OCI-LY3 (cell line): ENCODE data around the gene VSIG10L2.

Experiments used
- H2AFZ ChIP-seq: fragments of 200-600, 300-600 bp; shearing (Covaris generic); 2 replicates; pipeline ENCODE4 v1.6.0; 2014; ENCODE audit warnings: antibody characterized with exemption, low read depth, low read length
- H3K27ac ChIP-seq: fragments of 200-600, 300-600 bp; sonication (generic); 2 replicates; pipeline ENCODE4 v1.5.1; 2014; ENCODE audit warnings: mild to moderate bottlenecking, low read length, moderate library complexity, mixed read lengths
- H3K27me3 ChIP-seq: fragments of 200-600, 300-600 bp; sonication (generic); 2 replicates; pipeline ENCODE4 v1.6.1; 2014; ENCODE audit warnings: low read depth, low read length, mixed read lengths
- H3K36me3 ChIP-seq: fragments of 200-600, 300-600 bp; sonication (generic); replicated peaks from 2 replicates; pipeline ENCODE3; 2014; ENCODE audit warnings: low read depth, low read length, mixed read lengths
- H3K4me1 ChIP-seq: fragments of 300-600, 200-600 bp; sonication (generic); 2 replicates; pipeline ENCODE4 v1.6.1; 2014; ENCODE audit warnings: low read length, mixed read lengths
- H3K4me2 ChIP-seq: fragments of 200-600, 300-600 bp; sonication (generic); 2 replicates; pipeline ENCODE4 v1.6.1; 2014; ENCODE audit warnings: low read length, mixed read lengths
- H3K4me3 ChIP-seq: fragments of 300-600, 200-600 bp; sonication (generic); 2 replicates; pipeline ENCODE4 v1.5.1; 2014; ENCODE audit warnings: antibody characterized with exemption, mild to moderate bottlenecking, low read length, moderate library complexity
- H3K79me2 ChIP-seq: fragments of 300-600, 200-600 bp; shearing (Covaris generic); 2 replicates; pipeline ENCODE4 v1.6.1; 2014; ENCODE audit warnings: mild to moderate bottlenecking, low read length, mixed read lengths
- H3K9ac ChIP-seq: fragments of 300-600, 200-600 bp; shearing (Covaris generic); 2 replicates; pipeline ENCODE4 v1.6.0; 2014; ENCODE audit warnings: mild to moderate bottlenecking, low read length, moderate library complexity
- H3K9me3 ChIP-seq: fragments of 200-600, 300-600 bp; shearing (Covaris generic); 2 replicates; pipeline ENCODE4 v1.6.1; 2014; ENCODE audit warnings: low read length, mixed read lengths; ENCODE audit not compliant: insufficient read depth
- H4K20me1 ChIP-seq: fragments of 200-600, 300-600 bp; sonication (generic); 2 replicates; pipeline ENCODE4 v1.6.1; 2016; ENCODE audit warnings: low read length, mixed read lengths; ENCODE audit not compliant: insufficient read depth
- CTCF ChIP-seq: fragments of 200-600, 300-600 bp; sonication (generic); IDR thresholded peaks from 2 replicates; pipeline ENCODE4 v1.5.1; 2014; ENCODE audit warnings: antibody characterized with exemption, low read length, low read depth
- EZH2phosphoT487 ChIP-seq: fragments of 200-600 bp; shearing (Covaris generic); IDR thresholded peaks from 2 replicates; pipeline ENCODE4 v1.6.1; 2018; ENCODE audit warnings: antibody characterized with exemption, mixed run types, low read depth

The VSIG10L2 gene

GRCh38 chr11:125959931-125960330, 14.1 kb downstream of the VSIG10L2 start:
- Histone ChIP-seq H3K36me3 (no peaks in the 10 kb centered on the region), H2AFZ (no peak overlapping the region), H3K9ac (no peak overlapping the region), H3K79me2 (no peaks in the 10 kb centered on the region), H3K27me3 (no peaks in the 10 kb centered on the region), H3K4me2 (no peak overlapping the region), H3K4me3 (no peak overlapping the region), H3K4me1 (no peaks in the 10 kb centered on the region), H3K27ac (no peak overlapping the region), H3K9me3 (no peaks in the 10 kb centered on the region), H4K20me1 (no peaks in the 10 kb centered on the region)
- TF ChIP-seq EZH2phosphoT487, result no peak
- TF ChIP-seq CTCF, result no peak

- Histone ChIP-seq H3K27ac (no peak overlapping the region), H3K4me3 (no peak overlapping the region), H2AFZ (no peak overlapping the region), H3K79me2 (no peaks in the 10 kb centered on the region), H3K27me3 (no peaks in the 10 kb centered on the region), H3K36me3 (no peaks in the 10 kb centered on the region), H3K4me2 (no peak overlapping the region), H3K9ac (no peak overlapping the region), H4K20me1 (no peaks in the 10 kb centered on the region), H3K9me3 (no peaks in the 10 kb centered on the region), H3K4me1 (no peaks in the 10 kb centered on the region)
- no peak for TF ChIP-seq CTCF
- TF ChIP-seq EZH2phosphoT487, result no peak
Observed at GRCh38 chr11:125960771-125961170, 14.9 kb downstream of the VSIG10L2 start.

GRCh38 chr11:125967515-125967914, 21.7 kb downstream of the VSIG10L2 start:
- no peak overlapping the region for H3K9ac ChIP-seq
- TF ChIP-seq CTCF (no peak), EZH2phosphoT487 (no peak)
- H3K27me3 ChIP-seq, result no peaks in the 10 kb centered on the region
- no peaks in the 10 kb centered on the region for H3K79me2 ChIP-seq
- H3K36me3 ChIP-seq, result no peaks in the 10 kb centered on the region
- H3K27ac ChIP-seq, result no peak overlapping the region
- H3K4me2 ChIP-seq, result no peak overlapping the region
- no peaks in the 10 kb centered on the region for H4K20me1 ChIP-seq
- no peak overlapping the region for H3K4me3 ChIP-seq
- no peak overlapping the region for H2AFZ ChIP-seq
- no peaks in the 10 kb centered on the region for H3K4me1 ChIP-seq
- H3K9me3 ChIP-seq, result no peaks in the 10 kb centered on the region

- Histone ChIP-seq H4K20me1 (no peaks in the 10 kb centered on the region), H3K27ac (no peak overlapping the region), H2AFZ (no peak overlapping the region), H3K36me3 (no peaks in the 10 kb centered on the region), H3K9me3 (no peaks in the 10 kb centered on the region), H3K9ac (no peak overlapping the region), H3K4me3 (no peak overlapping the region), H3K27me3 (no peaks in the 10 kb centered on the region), H3K4me1 (no peaks in the 10 kb centered on the region), H3K79me2 (no peaks in the 10 kb centered on the region), H3K4me2 (no peak overlapping the region)
- no peak for TF ChIP-seq CTCF
- no peak for TF ChIP-seq EZH2phosphoT487
Observed at GRCh38 chr11:125968354-125968753, 22.5 kb downstream of the VSIG10L2 start.
